ENCODE measurements around the gene CLNK. TPM values are rescaled to one million over a fixed set of nuclear protein-coding genes. Genes with fewer than 3 reads are reported as not detected.

Gene CLNK
- total RNA-seq, 1 donor from 2014 or later, result 0.35 TPM

- H3K27ac ChIP-seq, result no peak overlapping the region
- no peak overlapping the region for H3K4me3 ChIP-seq
- H3K36me3 ChIP-seq, result no peaks in the 10 kb centered on the region
- DNase-seq (no peak), ATAC-seq (no peak)
- H3K4me1 ChIP-seq, result no peaks in the 10 kb centered on the region
- H3K27me3 ChIP-seq, result no peaks in the 10 kb centered on the region
- H3K9me3 ChIP-seq, result no peaks in the 10 kb centered on the region
- intact Hi-C loops (cut with DNase I), result no loop called here
- TF ChIP-seq CTCF (IDR thresholded peaks at IDR 0.05), result no peak
Measured at GRCh38 chr4:10639100-10639499, 45.5 kb downstream of the CLNK start.

- Histone ChIP-seq H3K27ac (no peak overlapping the region), H3K4me1 (no peaks in the 10 kb centered on the region), H3K36me3 (no peaks in the 10 kb centered on the region), H3K9me3 (no peaks in the 10 kb centered on the region), H3K27me3 (no peaks in the 10 kb centered on the region), H3K4me3 (no peak overlapping the region)
- intact Hi-C loops (cut with DNase I), result no loop called here
- ATAC-seq, result peak; percentile 67
- TF ChIP-seq CTCF (IDR thresholded peaks at IDR 0.05), result no peak
- DNase-seq, result no peak
Measured at GRCh38 chr4:10635091-10635490, 49.5 kb downstream of the CLNK start.

GRCh38 chr4:10629394-10629793 lies 55.2 kb downstream of the CLNK start:
- no peaks in the 10 kb centered on the region for H3K27me3 ChIP-seq
- DNase-seq (no peak), ATAC-seq (no peak)
- no peaks in the 10 kb centered on the region for H3K4me1 ChIP-seq
- no peak overlapping the region for H3K4me3 ChIP-seq
- TF ChIP-seq CTCF (IDR thresholded peaks at IDR 0.05), result no peak
- intact Hi-C loops (cut with DNase I), result no loop called here
- no peak overlapping the region for H3K27ac ChIP-seq
- H3K9me3 ChIP-seq, result no peaks in the 10 kb centered on the region
- no peaks in the 10 kb centered on the region for H3K36me3 ChIP-seq

GRCh38 chr4:10625131-10625530 lies 59.4 kb downstream of the CLNK start:
- H3K36me3 ChIP-seq, result no peaks in the 10 kb centered on the region
- no peak overlapping the region for H3K27ac ChIP-seq
- intact Hi-C loops (cut with DNase I), result no loop called here
- H3K27me3 ChIP-seq, result no peaks in the 10 kb centered on the region
- ATAC-seq (no peak), DNase-seq (no peak)
- H3K9me3 ChIP-seq, result no peaks in the 10 kb centered on the region
- H3K4me3 ChIP-seq, result no peak overlapping the region
- no peak for TF ChIP-seq CTCF (IDR thresholded peaks at IDR 0.05)
- no peaks in the 10 kb centered on the region for H3K4me1 ChIP-seq

GRCh38 chr4:10623862-10624261 lies 60.7 kb downstream of the CLNK start:
- H3K27ac ChIP-seq, result no peak overlapping the region
- no peaks in the 10 kb centered on the region for H3K27me3 ChIP-seq
- no peaks in the 10 kb centered on the region for H3K9me3 ChIP-seq
- H3K36me3 ChIP-seq, result no peaks in the 10 kb centered on the region
- DNase-seq (no peak), ATAC-seq (peak; percentile 58)
- intact Hi-C loops (cut with DNase I), result no loop called here
- H3K4me3 ChIP-seq, result no peak overlapping the region
- H3K4me1 ChIP-seq, result no peaks in the 10 kb centered on the region
- no peak for TF ChIP-seq CTCF (IDR thresholded peaks at IDR 0.05)

GRCh38 chr4:10623241-10623640 lies 61.3 kb downstream of the CLNK start:
- Histone ChIP-seq H3K36me3 (no peaks in the 10 kb centered on the region), H3K27me3 (no peaks in the 10 kb centered on the region), H3K4me1 (no peaks in the 10 kb centered on the region), H3K9me3 (no peaks in the 10 kb centered on the region), H3K27ac (no peak overlapping the region), H3K4me3 (no peak overlapping the region)
- intact Hi-C loops (cut with DNase I), result no loop called here
- TF ChIP-seq CTCF (IDR thresholded peaks at IDR 0.05), result no peak
- no peak for DNase-seq
- ATAC-seq, result no peak

Measured in upper lobe of right lung (tissue), 1 donor.